ENCODE results near the gene EEF1E1.

- TF ChIP-seq CTCF (IDR thresholded peaks at IDR 0.05) = no peak
- no peak for TF ChIP-seq ZFX (IDR thresholded peaks at IDR 0.05; ENCODE audit: borderline replicate concordance)
These were observed 29.8 kb upstream of the EEF1E1 start for GRCh38 chr6:8132130-8132529.
